Upper lobe of left lung (tissue), 4 donors: Measurements from ENCODE around the gene SELENOM.

Source experiments
- EP300 ChIP-seq, 4 donors: sonication (generic); formaldehyde crosslinking; IDR thresholded peaks; one replicate each; pipeline ENCODE4 v1.5.1; 2017; ENCODE audit warnings: antibody characterized with exemption in 4 of 4, control low read depth in 2 of 4
- POLR2A ChIP-seq, 4 donors: fragments of 450-650 bp; IDR thresholded peaks; one replicate each; pipeline ENCODE4 v1.5.1; 2016 to 2017; ENCODE audit warnings: antibody characterized with exemption in 4 of 4, mild to moderate bottlenecking in 2 of 4
- TF ChIP-seq, protein P1 (sequence below), 6 experiments: fragments of 450-650 bp in 4 of 6; fragments of 200-600 bp in 2 of 6; sonication (generic) in 2 of 6; IDR thresholded peaks; one replicate each; pipeline ENCODE4 v1.5.1; 2016 to 2019; ENCODE audit warnings: antibody characterized with exemption in 6 of 6

- TF ChIP-seq, protein P1, sequence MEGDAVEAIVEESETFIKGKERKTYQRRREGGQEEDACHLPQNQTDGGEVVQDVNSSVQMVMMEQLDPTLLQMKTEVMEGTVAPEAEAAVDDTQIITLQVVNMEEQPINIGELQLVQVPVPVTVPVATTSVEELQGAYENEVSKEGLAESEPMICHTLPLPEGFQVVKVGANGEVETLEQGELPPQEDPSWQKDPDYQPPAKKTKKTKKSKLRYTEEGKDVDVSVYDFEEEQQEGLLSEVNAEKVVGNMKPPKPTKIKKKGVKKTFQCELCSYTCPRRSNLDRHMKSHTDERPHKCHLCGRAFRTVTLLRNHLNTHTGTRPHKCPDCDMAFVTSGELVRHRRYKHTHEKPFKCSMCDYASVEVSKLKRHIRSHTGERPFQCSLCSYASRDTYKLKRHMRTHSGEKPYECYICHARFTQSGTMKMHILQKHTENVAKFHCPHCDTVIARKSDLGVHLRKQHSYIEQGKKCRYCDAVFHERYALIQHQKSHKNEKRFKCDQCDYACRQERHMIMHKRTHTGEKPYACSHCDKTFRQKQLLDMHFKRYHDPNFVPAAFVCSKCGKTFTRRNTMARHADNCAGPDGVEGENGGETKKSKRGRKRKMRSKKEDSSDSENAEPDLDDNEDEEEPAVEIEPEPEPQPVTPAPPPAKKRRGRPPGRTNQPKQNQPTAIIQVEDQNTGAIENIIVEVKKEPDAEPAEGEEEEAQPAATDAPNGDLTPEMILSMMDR (IDR thresholded peaks at IDR 0.05), result no peak
- TF ChIP-seq POLR2A (IDR thresholded peaks at IDR 0.05), result no peak
- TF ChIP-seq EP300 (IDR thresholded peaks at IDR 0.05), result no peak
Observed at GRCh38 chr22:31086703-31087330, 20.6 kb downstream of the SELENOM start.
